Duodenal mucosa (tissue), 2 donors: Measurements from ENCODE around the gene LCP1.

Experiments
- H3K27ac ChIP-seq: one replicate; pipeline ENCODE4 v1.7.0; 2013; ENCODE audit warnings: low read depth, low read length
- H3K27me3 ChIP-seq, 2 donors: one replicate each; pipeline ENCODE4 v1.7.0; 2013; ENCODE audit warnings: low read length in 2 of 2, control low read depth in 1 of 2; ENCODE audit not compliant: insufficient read depth in 2 of 2, control insufficient read depth in 1 of 2
- H3K36me3 ChIP-seq, 2 donors: one replicate each; pipeline ENCODE4 v1.7.0; 2013; ENCODE audit warnings: low read length in 2 of 2, control low read depth in 1 of 2; ENCODE audit not compliant: insufficient read depth in 2 of 2, control insufficient read depth in 1 of 2
- H3K4me1 ChIP-seq, 2 donors: one replicate each; pipeline ENCODE4 v1.7.0; 2013; ENCODE audit warnings: low read length in 2 of 2, control low read depth in 1 of 2; ENCODE audit not compliant: insufficient read depth in 2 of 2, control insufficient read depth in 1 of 2
- H3K4me3 ChIP-seq, 2 donors: one replicate each; pipeline ENCODE4 v1.7.0; 2013; ENCODE audit warnings: low read length in 2 of 2, low read depth in 1 of 2
- H3K9ac ChIP-seq, 2 donors: one replicate each; pipeline ENCODE4 v1.7.0; 2013; ENCODE audit warnings: low read length in 2 of 2, low read depth in 1 of 2
- H3K9me3 ChIP-seq, 2 donors: one replicate each; pipeline ENCODE4 v1.7.0; 2013; ENCODE audit warnings: low read length in 2 of 2, control low read depth in 1 of 2; ENCODE audit not compliant: control insufficient read depth in 1 of 2

LCP1 gene

GRCh38 chr13:46182491-46182877, 507 bp upstream of the LCP1 start:
- H3K9me3 ChIP-seq, result no peaks in the 10 kb centered on the region
- no peak overlapping the region for H3K9ac ChIP-seq
- no peak overlapping the region for H3K27ac ChIP-seq
- no peaks in the 10 kb centered on the region for H3K4me1 ChIP-seq
- no peaks in the 10 kb centered on the region for H3K27me3 ChIP-seq
- no peaks in the 10 kb centered on the region for H3K36me3 ChIP-seq
- no peak overlapping the region for H3K4me3 ChIP-seq

GRCh38 chr13:46181377-46181839, 569 bp downstream of the LCP1 start:
- Histone ChIP-seq H3K9ac (peak overlapping the region; percentile 45 to 53), H3K27me3 (no peaks in the 10 kb centered on the region), H3K4me3 (peak overlapping the region; percentile 63 to 67), H3K27ac (peak overlapping the region; percentile 55), H3K36me3 (no peaks in the 10 kb centered on the region), H3K9me3 (no peaks in the 10 kb centered on the region), H3K4me1 (no peaks in the 10 kb centered on the region)

- H3K27ac ChIP-seq, result peak overlapping the region; percentile 32
- no peaks in the 10 kb centered on the region for H3K36me3 ChIP-seq
- H3K4me3 ChIP-seq, result peak overlapping the region; percentile 46 to 67
- H3K9ac ChIP-seq, result peak overlapping the region in 1 of 2 donors; percentile 50
- H3K4me1 ChIP-seq, result no peaks in the 10 kb centered on the region
- no peaks in the 10 kb centered on the region for H3K27me3 ChIP-seq
- no peaks in the 10 kb centered on the region for H3K9me3 ChIP-seq
These were observed 1.8 kb downstream of the LCP1 start for GRCh38 chr13:46179969-46180763.

GRCh38 chr13:46179491-46179908, 2.5 kb downstream of the LCP1 start:
- no peaks in the 10 kb centered on the region for H3K36me3 ChIP-seq
- no peaks in the 10 kb centered on the region for H3K27me3 ChIP-seq
- H3K9me3 ChIP-seq, result no peaks in the 10 kb centered on the region
- peak overlapping the region in 1 of 2 donors; percentile 7 for H3K4me3 ChIP-seq
- H3K4me1 ChIP-seq, result no peaks in the 10 kb centered on the region
- H3K9ac ChIP-seq, result no peak overlapping the region
- H3K27ac ChIP-seq, result no peak overlapping the region

GRCh38 chr13:46178821-46179220, 3.2 kb downstream of the LCP1 start:
- no peak overlapping the region for H3K9ac ChIP-seq
- no peaks in the 10 kb centered on the region for H3K9me3 ChIP-seq
- H3K36me3 ChIP-seq, result no peaks in the 10 kb centered on the region
- no peak overlapping the region for H3K4me3 ChIP-seq
- H3K27ac ChIP-seq, result no peak overlapping the region
- H3K27me3 ChIP-seq, result peaks cover 0 to under 1% of the 10 kb centered on the region in 2 donors
- no peaks in the 10 kb centered on the region for H3K4me1 ChIP-seq

- H3K27me3 ChIP-seq, result peaks cover 0 to 4% of the 10 kb centered on the region in 2 donors
- no peaks in the 10 kb centered on the region for H3K36me3 ChIP-seq
- peak overlapping the region; percentile 0 to 37 for H3K4me3 ChIP-seq
- no peaks in the 10 kb centered on the region for H3K9me3 ChIP-seq
- H3K4me1 ChIP-seq, result no peaks in the 10 kb centered on the region
- H3K27ac ChIP-seq, result no peak overlapping the region
- H3K9ac ChIP-seq, result no peak overlapping the region
These were observed 3.8 kb downstream of the LCP1 start for GRCh38 chr13:46178143-46178542.

- peaks cover 0 to 6% of the 10 kb centered on the region in 2 donors for H3K4me1 ChIP-seq
- H3K27ac ChIP-seq, result no peak overlapping the region
- no peaks in the 10 kb centered on the region for H3K9me3 ChIP-seq
- no peaks in the 10 kb centered on the region for H3K36me3 ChIP-seq
- peaks cover 0 to 4% of the 10 kb centered on the region in 2 donors for H3K27me3 ChIP-seq
- H3K9ac ChIP-seq, result no peak overlapping the region
- H3K4me3 ChIP-seq, result peak overlapping the region in 1 of 2 donors; percentile 19
These were observed 5.2 kb downstream of the LCP1 start for GRCh38 chr13:46176756-46177155.

- H3K27ac ChIP-seq, result no peak overlapping the region
- peaks cover 6 to 19% of the 10 kb centered on the region in 2 donors for H3K4me1 ChIP-seq
- no peaks in the 10 kb centered on the region for H3K36me3 ChIP-seq
- H3K27me3 ChIP-seq, result peaks cover 0 to 4% of the 10 kb centered on the region in 2 donors
- H3K9me3 ChIP-seq, result no peaks in the 10 kb centered on the region
- no peak overlapping the region for H3K4me3 ChIP-seq
- no peak overlapping the region for H3K9ac ChIP-seq
These were observed 8.3 kb downstream of the LCP1 start for GRCh38 chr13:46173656-46174055.

- Histone ChIP-seq H3K9me3 (no peaks in the 10 kb centered on the region), H3K9ac (no peak overlapping the region), H3K4me1 (peaks cover 6 to 25% of the 10 kb centered on the region in 2 donors), H3K27me3 (peaks cover 0 to 4% of the 10 kb centered on the region in 2 donors), H3K27ac (no peak overlapping the region), H3K4me3 (no peak overlapping the region), H3K36me3 (no peaks in the 10 kb centered on the region)
These were observed 9.4 kb downstream of the LCP1 start for GRCh38 chr13:46172531-46172991.

GRCh38 chr13:46171739-46172138, 10.2 kb downstream of the LCP1 start:
- peaks cover 0 to 4% of the 10 kb centered on the region in 2 donors for H3K27me3 ChIP-seq
- peaks cover 6 to 31% of the 10 kb centered on the region in 2 donors for H3K4me1 ChIP-seq
- no peak overlapping the region for H3K27ac ChIP-seq
- no peaks in the 10 kb centered on the region for H3K9me3 ChIP-seq
- H3K4me3 ChIP-seq, result peak overlapping the region in 1 of 2 donors; percentile 14
- no peak overlapping the region for H3K9ac ChIP-seq
- no peaks in the 10 kb centered on the region for H3K36me3 ChIP-seq
